ENCODE results near the gene SLX9.

SLX9 gene

DNA sequence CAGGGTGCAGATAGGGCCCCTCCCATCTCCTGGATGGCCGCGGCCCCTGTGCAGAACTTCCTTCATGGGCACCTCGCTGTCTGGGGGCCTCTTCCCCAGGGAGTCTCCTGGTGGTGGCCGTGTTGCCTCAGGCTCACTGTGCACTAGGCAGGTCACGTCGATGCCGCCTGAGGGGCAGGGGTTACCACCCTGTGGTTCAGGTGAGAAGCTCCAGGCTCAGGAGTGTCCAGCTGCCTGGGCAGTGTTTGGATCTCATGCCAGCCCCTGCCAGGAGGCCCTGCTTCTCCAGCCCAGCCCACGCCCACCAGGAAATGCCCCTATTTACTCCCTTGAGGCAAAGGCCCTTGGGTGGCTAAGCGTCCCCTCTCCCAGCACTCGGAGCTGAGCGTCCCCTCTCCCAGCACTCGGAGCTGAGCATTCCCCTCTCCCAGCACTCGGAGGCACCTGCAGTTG, 21.2 kb upstream of the SLX9 start:
- no peak for DNase-seq
- Histone ChIP-seq H3K9me3 (no peaks in the 10 kb centered on the region), H3K36me3 (no peaks in the 10 kb centered on the region), H3K27me3 (peaks cover 59% of the 10 kb centered on the region), H3K4me3 (ENCODE audit: low read depth, low read length) (no peak overlapping the region), H3K4me1 (no peaks in the 10 kb centered on the region)
- TF ChIP-seq, protein P1, sequence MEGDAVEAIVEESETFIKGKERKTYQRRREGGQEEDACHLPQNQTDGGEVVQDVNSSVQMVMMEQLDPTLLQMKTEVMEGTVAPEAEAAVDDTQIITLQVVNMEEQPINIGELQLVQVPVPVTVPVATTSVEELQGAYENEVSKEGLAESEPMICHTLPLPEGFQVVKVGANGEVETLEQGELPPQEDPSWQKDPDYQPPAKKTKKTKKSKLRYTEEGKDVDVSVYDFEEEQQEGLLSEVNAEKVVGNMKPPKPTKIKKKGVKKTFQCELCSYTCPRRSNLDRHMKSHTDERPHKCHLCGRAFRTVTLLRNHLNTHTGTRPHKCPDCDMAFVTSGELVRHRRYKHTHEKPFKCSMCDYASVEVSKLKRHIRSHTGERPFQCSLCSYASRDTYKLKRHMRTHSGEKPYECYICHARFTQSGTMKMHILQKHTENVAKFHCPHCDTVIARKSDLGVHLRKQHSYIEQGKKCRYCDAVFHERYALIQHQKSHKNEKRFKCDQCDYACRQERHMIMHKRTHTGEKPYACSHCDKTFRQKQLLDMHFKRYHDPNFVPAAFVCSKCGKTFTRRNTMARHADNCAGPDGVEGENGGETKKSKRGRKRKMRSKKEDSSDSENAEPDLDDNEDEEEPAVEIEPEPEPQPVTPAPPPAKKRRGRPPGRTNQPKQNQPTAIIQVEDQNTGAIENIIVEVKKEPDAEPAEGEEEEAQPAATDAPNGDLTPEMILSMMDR (IDR thresholded peaks at IDR 0.05; ENCODE audit: low read depth, low read length), result no peak

DNA sequence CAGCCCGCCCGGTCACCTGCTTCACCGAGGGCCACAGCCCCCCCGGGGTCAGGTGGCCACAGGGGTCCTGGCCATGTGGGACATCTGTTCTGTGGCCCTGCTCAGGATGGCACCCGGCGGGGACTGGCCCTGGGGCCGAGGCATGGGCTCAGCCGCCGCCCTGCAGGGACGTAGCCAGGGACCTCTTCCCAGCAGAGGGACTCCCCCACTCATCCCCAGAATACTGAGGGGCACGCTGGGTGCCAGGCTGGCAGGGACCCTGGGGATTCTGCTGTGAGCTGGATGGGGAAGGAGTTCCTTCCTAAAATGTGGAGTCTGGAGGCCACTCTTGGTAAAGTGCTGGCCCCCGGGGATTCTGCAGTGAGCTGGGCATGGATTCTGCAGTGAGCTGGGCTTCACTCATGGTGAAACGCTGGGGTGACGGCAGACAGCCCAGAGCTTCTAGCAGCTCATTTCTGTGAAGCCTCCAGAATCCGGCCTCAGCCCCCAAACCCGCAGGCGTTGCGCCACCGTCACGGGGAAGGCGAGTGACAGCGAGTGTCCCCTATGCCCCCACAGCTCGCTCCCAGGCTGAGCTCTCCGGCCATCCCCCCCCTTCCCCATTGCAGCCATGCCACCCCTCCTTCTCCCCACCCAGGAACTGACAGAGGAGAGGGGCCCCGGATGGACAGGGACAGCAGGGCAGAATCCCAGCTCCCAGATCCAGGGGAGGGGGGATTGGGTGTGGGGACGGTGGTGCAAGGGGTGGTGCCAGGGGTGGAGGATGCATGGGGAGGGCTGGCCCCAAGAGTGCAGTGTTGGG, 20.5 kb upstream of the SLX9 start:
- no peaks in the 10 kb centered on the region for H3K9me3 ChIP-seq
- no peak overlapping the region for H3K4me3 ChIP-seq (ENCODE audit: low read depth, low read length)
- peaks cover 66% of the 10 kb centered on the region for H3K27me3 ChIP-seq
- no peaks in the 10 kb centered on the region for H3K36me3 ChIP-seq
- no peak for DNase-seq
- no peaks in the 10 kb centered on the region for H3K4me1 ChIP-seq
- TF ChIP-seq, protein P1 (IDR thresholded peaks at IDR 0.05; ENCODE audit: low read depth, low read length), result no peak

DNA sequence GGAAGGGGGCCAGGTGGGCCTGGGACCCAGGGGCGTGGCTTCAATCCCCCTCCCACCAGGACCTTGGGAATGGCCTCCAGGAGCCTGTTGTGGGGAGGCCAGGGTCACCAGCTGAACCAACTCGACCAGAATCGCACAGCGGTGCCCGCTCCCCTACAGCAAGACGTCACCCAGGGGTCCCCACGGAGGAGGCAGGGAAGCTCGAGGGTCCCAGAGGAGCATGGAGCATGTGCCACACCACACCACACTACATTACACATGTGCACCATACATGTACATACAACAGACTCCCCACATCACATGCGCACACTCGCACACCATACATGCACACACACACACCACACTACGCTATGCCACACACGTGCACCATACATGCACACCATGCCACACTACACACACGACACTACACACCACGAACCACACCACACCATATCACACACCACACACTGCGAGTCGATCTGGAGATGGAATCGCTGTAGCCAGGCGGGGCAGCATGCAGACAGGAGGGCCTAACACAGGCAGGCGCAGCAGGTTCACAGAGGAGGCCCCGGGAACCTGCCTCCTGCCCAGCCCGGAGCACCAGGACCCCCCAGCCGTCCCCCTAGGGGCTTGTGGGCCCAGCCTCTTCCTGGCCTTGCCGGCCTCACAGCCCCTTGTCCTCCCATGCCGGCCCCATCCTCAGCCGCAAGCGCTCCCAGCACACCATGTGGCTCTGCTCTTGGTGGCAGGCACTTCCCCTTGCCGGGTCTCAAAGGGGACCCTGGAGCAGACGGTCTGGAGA, 19.7 kb upstream of the SLX9 start:
- no peak for DNase-seq
- Histone ChIP-seq H3K9me3 (no peaks in the 10 kb centered on the region), H3K36me3 (no peaks in the 10 kb centered on the region), H3K4me3 (ENCODE audit: low read depth, low read length) (no peak overlapping the region), H3K27me3 (peaks cover 74% of the 10 kb centered on the region), H3K4me1 (no peaks in the 10 kb centered on the region)
- TF ChIP-seq, protein P1 (IDR thresholded peaks at IDR 0.05; ENCODE audit: low read depth, low read length), result no peak

DNA sequence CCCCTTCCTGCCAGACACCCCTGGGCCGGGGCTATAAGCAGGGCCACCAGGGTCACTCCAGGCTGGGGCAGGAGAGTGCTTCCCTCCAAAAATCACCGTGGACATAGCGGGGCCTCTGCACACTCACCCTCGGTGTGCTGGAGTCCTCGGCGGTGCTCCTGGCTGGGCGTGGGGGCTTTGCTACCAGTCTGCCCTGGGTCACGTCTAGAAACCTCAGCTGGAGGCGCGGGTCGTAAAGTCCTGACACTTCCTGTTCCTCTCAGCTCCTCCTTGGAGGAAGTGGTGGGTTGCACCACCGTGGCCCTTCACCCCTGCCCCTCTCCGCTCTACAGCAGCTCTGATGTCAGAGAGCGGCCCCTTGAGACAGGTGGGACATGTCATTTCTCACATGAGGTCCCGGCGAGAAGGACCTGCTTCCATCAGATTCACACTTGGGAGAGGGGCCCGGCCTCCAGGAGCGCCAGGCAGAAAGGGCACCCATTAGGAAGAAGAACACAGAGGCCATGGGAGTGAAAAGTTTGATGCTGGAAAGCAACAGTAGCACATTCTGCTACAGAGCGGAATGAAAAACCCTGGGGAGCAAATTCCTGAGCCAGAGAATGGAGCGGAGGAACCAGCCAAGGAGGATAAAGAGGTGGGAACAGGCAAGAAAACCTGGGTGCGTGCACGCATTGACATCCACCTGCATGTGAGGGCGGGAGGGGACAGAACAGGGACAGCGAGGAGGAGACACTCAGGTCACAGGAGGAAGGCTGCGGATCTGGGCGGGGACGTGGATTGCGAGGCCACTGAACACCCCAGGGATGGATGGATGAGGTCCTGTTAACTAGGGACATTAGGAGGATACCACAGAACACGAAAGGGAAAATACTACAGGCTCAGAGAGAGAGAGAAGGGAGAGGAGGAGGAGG, 18.9 kb upstream of the SLX9 start, which contains the start of gene ITGB2:
Gene ITGB2 (minus strand): TSS at position 206 of the 911 bp plus-strand sequence. CDS start 10,117 bp downstream, outside the sequence.
- no peaks in the 10 kb centered on the region for H3K4me1 ChIP-seq
- peaks cover 81% of the 10 kb centered on the region for H3K27me3 ChIP-seq
- H3K36me3 ChIP-seq, result no peaks in the 10 kb centered on the region
- no peak within 1 kb of the TSS for H3K4me3 ChIP-seq (ENCODE audit: low read depth, low read length)
- H3K9me3 ChIP-seq, result no peaks in the 10 kb centered on the region
- TF ChIP-seq, protein P1 (IDR thresholded peaks at IDR 0.05; ENCODE audit: low read depth, low read length), result no peak
- no peak for DNase-seq

DNA sequence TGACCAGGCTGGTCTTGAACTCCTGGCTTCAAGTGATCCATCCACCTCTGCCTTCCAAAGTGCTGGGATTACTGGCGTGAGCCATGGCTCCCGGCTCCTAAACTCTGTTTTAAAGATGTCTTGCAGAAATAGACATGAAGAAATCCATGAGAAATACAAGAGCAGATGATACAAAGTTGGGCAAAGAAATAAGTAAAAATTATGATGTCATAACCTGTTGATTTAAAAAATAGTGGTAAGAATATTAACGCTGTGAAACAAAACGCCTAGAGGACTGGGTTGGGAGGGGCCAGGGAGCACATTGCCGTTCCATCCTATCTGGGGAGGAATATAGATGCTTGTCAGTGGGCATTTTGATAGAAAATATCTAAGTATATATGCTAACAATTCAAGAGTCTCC, 17.9 kb upstream of the SLX9 start:
- DNase-seq, result no peak
- Histone ChIP-seq H3K27me3 (peaks cover 90% of the 10 kb centered on the region), H3K4me3 (ENCODE audit: low read depth, low read length) (no peak overlapping the region), H3K4me1 (no peaks in the 10 kb centered on the region), H3K9me3 (no peaks in the 10 kb centered on the region), H3K36me3 (no peaks in the 10 kb centered on the region)
- TF ChIP-seq, protein P1 (IDR thresholded peaks at IDR 0.05; ENCODE audit: low read depth, low read length), result no peak
